GM20000 (cell line): ENCODE results near the gene MARCKSL1.

Source experiments
- DNase-seq: peaks from one replicate; pipeline ENCODE4 v3.0.0; 2012; ENCODE audit warnings: low spot score
- TF ChIP-seq, protein P1 (sequence below): IDR thresholded peaks from 2 replicates; pipeline ENCODE4 v1.5.1; 2012; ENCODE audit warnings: mild to moderate bottlenecking, control low read depth; ENCODE audit errors: extremely low read depth, missing control alignments

Gene MARCKSL1

DNA sequence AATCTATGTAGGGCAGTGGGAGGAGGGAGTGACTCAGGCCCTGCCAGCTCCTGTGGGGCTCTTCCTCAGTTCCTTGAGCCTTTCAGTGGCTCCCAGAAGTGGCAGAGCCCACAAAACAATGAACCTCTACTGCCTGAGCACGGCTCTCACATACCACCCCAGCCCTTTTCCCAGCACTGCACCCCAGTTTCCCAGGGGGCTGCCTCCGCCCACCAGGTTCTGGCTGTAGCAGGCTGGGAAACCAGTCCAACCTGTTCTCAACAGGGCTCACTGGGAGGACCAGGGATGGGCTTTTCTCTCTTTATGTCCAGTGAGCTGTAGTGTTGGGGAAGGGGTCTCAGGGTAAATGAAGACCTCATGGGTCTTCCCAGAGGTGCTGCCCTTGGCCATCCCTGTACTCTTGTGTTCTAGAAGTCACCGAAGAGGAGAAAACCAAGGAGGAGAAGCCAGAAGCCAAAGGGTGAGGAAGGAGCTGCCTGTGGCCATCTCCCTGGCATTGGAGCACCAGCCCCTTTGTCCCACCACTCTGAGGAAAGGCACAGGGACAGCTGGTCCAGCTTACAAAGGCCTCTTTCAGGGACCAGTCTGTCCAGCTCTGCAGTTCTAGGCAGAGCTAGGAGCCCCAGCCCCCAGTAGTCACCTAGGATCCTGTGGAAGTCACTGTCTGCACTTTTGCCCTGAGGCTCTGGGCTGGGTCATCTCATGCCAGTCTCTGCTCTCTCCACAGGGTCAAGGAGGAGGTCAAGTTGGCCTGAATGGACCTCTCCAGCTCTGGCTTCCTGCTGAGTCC lies 3.5 kb downstream of the MARCKSL1 start:
- TF ChIP-seq, protein P1, sequence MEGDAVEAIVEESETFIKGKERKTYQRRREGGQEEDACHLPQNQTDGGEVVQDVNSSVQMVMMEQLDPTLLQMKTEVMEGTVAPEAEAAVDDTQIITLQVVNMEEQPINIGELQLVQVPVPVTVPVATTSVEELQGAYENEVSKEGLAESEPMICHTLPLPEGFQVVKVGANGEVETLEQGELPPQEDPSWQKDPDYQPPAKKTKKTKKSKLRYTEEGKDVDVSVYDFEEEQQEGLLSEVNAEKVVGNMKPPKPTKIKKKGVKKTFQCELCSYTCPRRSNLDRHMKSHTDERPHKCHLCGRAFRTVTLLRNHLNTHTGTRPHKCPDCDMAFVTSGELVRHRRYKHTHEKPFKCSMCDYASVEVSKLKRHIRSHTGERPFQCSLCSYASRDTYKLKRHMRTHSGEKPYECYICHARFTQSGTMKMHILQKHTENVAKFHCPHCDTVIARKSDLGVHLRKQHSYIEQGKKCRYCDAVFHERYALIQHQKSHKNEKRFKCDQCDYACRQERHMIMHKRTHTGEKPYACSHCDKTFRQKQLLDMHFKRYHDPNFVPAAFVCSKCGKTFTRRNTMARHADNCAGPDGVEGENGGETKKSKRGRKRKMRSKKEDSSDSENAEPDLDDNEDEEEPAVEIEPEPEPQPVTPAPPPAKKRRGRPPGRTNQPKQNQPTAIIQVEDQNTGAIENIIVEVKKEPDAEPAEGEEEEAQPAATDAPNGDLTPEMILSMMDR: no peak
- no peak for DNase-seq

DNA sequence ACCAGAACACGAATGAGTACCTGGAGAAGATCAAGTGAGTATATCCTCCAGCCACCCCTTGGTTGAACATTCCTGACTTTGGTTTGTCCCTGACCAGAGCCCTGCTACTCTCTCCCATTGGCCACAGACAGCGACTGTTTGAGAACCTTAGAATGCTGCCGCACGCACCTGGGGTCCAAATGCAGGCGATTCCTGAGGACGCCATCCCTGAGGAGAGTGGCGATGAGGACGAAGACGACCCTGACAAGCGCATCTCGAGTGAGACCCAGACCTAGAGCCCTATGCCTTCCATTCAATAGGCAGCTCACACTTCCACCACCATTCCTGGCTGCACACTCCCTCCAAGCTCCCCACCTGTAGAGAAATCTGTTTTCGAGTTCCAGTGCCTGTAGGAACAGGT lies 4.5 kb downstream of the MARCKSL1 start:
- TF ChIP-seq, protein P1: no peak
- DNase-seq: no peak

DNA sequence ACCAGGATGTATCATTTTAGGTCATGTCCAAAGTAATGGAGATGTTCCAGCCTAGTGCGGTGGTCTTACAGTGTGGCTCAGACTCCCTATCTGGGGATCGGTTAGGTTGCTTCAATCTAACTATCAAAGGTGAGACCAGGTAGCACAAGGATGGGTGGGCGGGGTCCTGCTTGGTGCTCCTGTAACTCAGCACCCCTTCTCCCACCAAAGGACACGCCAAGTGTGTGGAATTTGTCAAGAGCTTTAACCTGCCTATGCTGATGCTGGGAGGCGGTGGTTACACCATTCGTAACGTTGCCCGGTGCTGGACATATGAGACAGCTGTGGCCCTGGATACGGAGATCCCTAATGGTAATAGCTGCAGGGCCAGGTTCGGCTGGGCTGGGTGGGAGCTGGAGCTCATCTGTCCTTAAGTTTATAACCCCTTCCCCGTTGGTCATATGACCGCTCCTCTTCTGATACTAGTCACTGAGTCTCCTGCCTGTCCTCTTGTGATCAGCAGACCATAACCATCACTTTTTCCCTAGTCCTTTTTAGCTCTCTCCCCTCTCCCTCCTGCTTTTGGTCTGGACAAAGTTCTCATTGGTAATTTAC lies 5.4 kb downstream of the MARCKSL1 start:
- DNase-seq: no peak
- TF ChIP-seq, protein P1: no peak

DNA sequence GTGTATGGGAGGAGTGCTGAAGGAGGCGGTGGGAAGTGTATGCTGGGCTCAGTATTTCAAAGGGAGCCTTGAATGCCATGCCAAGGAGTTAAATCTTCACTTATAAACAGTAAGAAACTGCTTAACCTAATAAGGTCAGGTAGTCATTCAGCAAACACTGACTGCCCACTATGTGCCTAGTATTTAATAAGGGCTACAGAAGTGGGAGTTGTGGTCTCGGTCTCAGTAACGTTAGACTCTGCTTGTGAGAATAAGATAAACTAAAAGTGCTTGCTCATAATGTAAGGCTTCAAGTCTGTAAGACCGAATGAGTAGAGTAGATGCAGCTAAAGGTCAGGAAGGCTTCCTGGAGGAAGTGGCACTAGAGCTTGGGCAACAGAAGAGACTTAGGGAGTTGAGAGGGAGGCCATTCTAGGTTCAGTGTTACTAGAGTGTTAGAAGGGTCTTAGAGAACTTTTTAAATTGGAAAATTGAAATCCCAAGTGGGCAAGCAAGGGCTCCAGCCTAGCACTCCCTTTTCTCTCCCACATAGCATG lies 6.0 kb downstream of the MARCKSL1 start:
- TF ChIP-seq, protein P1: no peak
- DNase-seq: no peak

DNA sequence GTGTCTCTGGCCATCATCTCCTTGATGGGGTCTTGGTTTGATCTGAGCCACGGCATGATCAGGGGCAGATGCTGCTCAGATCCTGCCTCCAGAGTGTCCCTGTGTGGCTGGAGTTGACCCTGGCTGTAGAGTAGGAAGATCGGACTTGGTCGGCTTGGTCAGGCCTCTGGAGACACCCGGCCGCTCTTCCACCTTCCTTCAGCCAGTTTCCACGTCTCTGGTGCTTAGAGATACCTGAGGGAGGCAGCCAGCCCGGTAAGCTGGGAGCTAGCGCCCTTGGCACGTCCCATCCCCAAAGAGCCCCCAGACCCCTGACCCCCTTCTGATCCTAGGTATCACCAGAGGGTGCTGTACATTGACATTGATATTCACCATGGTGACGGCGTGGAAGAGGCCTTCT lies 8.8 kb downstream of the MARCKSL1 start:
- TF ChIP-seq, protein P1: no peak
- no peak for DNase-seq

DNA sequence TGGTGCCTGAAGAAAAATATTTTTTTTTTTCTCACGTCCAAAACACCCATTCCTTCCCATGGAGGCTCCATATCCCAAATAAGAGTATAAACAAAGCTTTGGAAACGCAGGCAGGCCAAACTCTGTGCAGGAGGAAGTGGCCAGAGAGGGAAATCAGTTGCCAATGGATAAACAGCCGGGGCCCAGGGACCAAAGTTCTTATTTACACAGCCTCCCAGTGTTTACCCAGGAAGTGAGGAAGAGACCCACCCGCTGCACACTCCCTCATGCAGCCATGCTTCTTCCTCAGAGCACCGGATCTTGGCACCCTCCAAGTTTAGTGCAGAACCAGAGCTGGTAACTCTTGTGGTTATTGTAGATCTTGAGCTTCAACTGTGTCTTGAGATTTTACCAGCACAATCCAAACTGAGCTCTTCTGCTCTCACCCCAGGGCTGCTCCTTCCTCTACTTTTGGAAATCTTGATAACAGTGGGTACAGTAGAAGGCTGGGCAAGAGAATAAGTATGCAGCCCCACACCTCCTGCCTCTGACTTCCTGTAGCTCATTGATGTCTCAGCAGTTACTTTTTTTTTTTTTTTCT lies 14.2 kb downstream of the MARCKSL1 start:
- no peak for DNase-seq
- TF ChIP-seq, protein P1: no peak

DNA sequence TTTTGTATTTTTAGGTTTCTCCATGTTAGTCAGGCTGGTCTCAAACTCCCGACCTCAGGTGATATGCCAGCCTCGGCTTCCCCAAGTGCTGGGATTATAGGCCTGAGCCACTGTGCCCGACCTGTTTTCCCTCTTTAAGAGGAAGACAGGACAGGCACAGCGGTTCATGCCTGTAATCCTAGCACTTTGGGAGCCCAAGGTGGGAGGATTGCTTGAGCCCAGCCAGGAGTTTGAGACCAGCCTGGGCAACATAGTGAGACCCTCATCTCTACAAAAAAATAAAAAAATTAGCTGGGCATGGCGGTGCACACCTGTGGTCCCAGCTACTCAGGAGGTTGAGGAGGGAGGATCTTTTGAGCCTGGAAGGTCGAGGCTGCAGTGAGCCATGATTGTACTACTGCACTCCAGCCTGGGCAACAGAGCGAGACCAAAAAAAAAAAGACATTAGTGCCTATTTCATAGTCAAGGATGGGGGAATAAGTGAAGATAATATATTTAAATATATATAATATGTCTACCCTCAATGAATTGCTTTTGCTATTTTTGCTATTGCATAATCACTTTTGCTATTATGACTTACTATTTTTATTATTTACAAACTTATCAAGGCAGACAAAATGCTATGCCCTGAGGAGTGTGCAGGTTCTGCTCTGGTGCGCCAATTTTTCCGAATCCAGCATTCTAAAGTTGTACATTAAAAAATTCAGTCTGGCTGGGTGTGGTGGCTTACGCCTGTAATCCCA lies 17.7 kb downstream of the MARCKSL1 start:
- TF ChIP-seq, protein P1: no peak
- DNase-seq: no peak
